GM12878 (cell line): Measurements from ENCODE around the gene PGBD5. TPM values are rescaled to one million over a fixed set of nuclear protein-coding genes. Genes with fewer than 3 reads are reported as not detected.

Source experiments
- ATAC-seq: fragments of 200-7000 bp; cut with Tn5 transposase; 3 replicates; pipeline ENCODE4 v1.9.1; 2020; ENCODE audit warnings: mild to moderate bottlenecking, moderate library complexity
- BruUV-seq: library from RNA; stranded (reverse); fragments of 400-500 nt; replicated peaks from 2 replicates; lab custom pipeline; 2021; lab: Mats Ljungman, UMichigan
- CTCF ChIA-PET: fragments of 300-600 bp; sonication (Branson Sonifier 250); formaldehyde crosslinking; extraction: SDS; loops from one replicate; lab custom pipeline; 2021; ENCODE audit warnings: inconsistent platforms; lab: Yijun Ruan, JAX
- POLR2A ChIA-PET: fragments of 350-600 bp; formaldehyde crosslinking; extraction: SDS; loops from one replicate; lab custom pipeline; 2021; ENCODE audit warnings: inconsistent platforms; lab: Charles Lee
- RAD21 ChIA-PET: fragments of 300-600 bp; sonication (Branson Sonifier 250); formaldehyde crosslinking; loops from one replicate; lab custom pipeline; 2023; ENCODE audit warnings: antibody characterized with exemption; ENCODE audit not compliant: unreplicated experiment; lab: Charles Lee
- SMC1A ChIA-PET: fragments of 300-600 bp; sonication (Branson Sonifier 250); formaldehyde crosslinking; loops from one replicate; lab custom pipeline; 2023; ENCODE audit not compliant: unreplicated experiment, uncharacterized antibody; lab: Charles Lee
- DNase-seq: peaks from one replicate; pipeline ENCODE4 v3.0.0-alpha.2; 2011; ENCODE audit warnings: low read depth, low spot score
- FAIRE-seq: peaks from 3 replicates; lab custom pipeline; 2011; peaks lifted over from hg19 to GRCh38; lab: Jason Lieb, UNC
- H2AFZ ChIP-seq: 2 replicates; pipeline ENCODE4 v1.6.0; 2011; ENCODE audit warnings: low read depth, low read length, control low read depth; ENCODE audit not compliant: control insufficient read depth
- H3K27ac ChIP-seq: 2 replicates; pipeline ENCODE4 v1.5.1; 2011; ENCODE audit warnings: control low read depth; ENCODE audit not compliant: control insufficient read depth, insufficient read depth
- H3K27me3 ChIP-seq, 2 experiments: replicated peaks in 1 of 2; 2 replicates each; pipeline versions ENCODE4 v1.6.0 to v1.6.1; 2011; ENCODE audit warnings: low read length in 1 of 2; ENCODE audit not compliant: control insufficient read depth in 2 of 2, insufficient read depth in 2 of 2
- H3K36me3 ChIP-seq, 2 experiments: 2 replicates each; pipeline ENCODE4 v1.5.1; 2011; ENCODE audit warnings: low read length in 1 of 2; ENCODE audit not compliant: control insufficient read depth in 2 of 2, insufficient read depth in 2 of 2
- H3K4me1 ChIP-seq: 2 replicates; pipeline ENCODE4 v1.6.1; 2011; ENCODE audit warnings: mild to moderate bottlenecking, low read length, moderate library complexity, mixed read lengths; ENCODE audit not compliant: control insufficient read depth, insufficient read depth
- H3K4me2 ChIP-seq: 2 replicates; pipeline ENCODE4 v1.6.0; 2011; ENCODE audit warnings: control low read depth; ENCODE audit not compliant: control insufficient read depth, insufficient read depth
- H3K4me3 ChIP-seq: fragments of 200-600 bp; sonication (generic); 2 replicates; pipeline ENCODE4 v1.5.1; 2016
- H3K79me2 ChIP-seq: 2 replicates; pipeline ENCODE4 v1.6.0; 2011; ENCODE audit warnings: low read length; ENCODE audit not compliant: control insufficient read depth, insufficient read depth
- H3K9ac ChIP-seq: 2 replicates; pipeline ENCODE4 v1.8.0; 2011; ENCODE audit warnings: low read length, control low read depth, mixed read lengths; ENCODE audit not compliant: control insufficient read depth, insufficient read depth
- H3K9me3 ChIP-seq: replicated peaks from 3 replicates; pipeline ENCODE4 v1.5.1; 2011; ENCODE audit warnings: mild to moderate bottlenecking, low read length; ENCODE audit not compliant: control insufficient read depth, insufficient read depth
- H4K20me1 ChIP-seq: 2 replicates; pipeline ENCODE4 v1.6.0; 2011; ENCODE audit not compliant: control insufficient read depth, insufficient read depth
- HSF1 ChIP-seq: fragments of 150-350 bp; IDR thresholded peaks from 2 replicates; pipeline ENCODE4 v1.6.1; 2014; ENCODE audit warnings: mild to moderate bottlenecking, low read depth, low read length
- JUND ChIP-seq: IDR thresholded peaks from 2 replicates; pipeline ENCODE4 v1.6.1; 2012; ENCODE audit warnings: low read depth, mild to moderate bottlenecking, low read length, improper control_type of control experiment, moderate library complexity
- KDM1A ChIP-seq: fragments of 200-600 bp; sonication (generic); IDR thresholded peaks from 2 replicates; pipeline ENCODE4 v1.6.1; 2016; ENCODE audit warnings: borderline replicate concordance
- RB1 ChIP-seq: fragments of 450-650 bp; formaldehyde crosslinking; IDR thresholded peaks from 2 replicates; pipeline ENCODE4 v1.6.1; 2017; ENCODE audit warnings: mild to moderate bottlenecking, borderline replicate concordance
- SIN3A ChIP-seq: IDR thresholded peaks from 2 replicates; pipeline ENCODE4 v1.6.1; 2012; ENCODE audit warnings: low read depth, low read length, improper control_type of control experiment
- WGBS: methylation state at CpG from one replicate; pipeline ENCODE4 v1.1.6; 2016; ENCODE audit warnings: low lambda C conversion rate; ENCODE audit not compliant: insufficient replicate concordance, insufficient coverage; ENCODE audit errors: missing lambda C conversion rate; 5-methylcytosine and 5-hydroxymethylcytosine counted together
- in situ Hi-C: fragments of 300-500 bp; cut with MboI; formaldehyde crosslinking; loops from 9 replicates; pipeline ENCODE4 v1.14.3; 2018; ENCODE audit warnings: mixed read lengths
- intact Hi-C: fragments of 100-400 bp; cut with micrococcal nuclease; formaldehyde crosslinking; loops from one replicate; pipeline ENCODE4 v1.14.2; 2022; ENCODE audit not compliant: unreplicated experiment
- polyA plus RNA-seq, 11 experiments: library from polyadenylated mRNA; depleted of rRNA in 4 of 11; unstranded in 6 of 11; stranded (reverse) in 5 of 11; fragments of >200 nt; fragmentation: Nextera tagmentation in 4 of 11; fragmentation: Illumina TruSeq in 1 of 11; extraction: Ambion mirVana in 4 of 11; extraction: Trizol in 1 of 11; gene quantifications; 1 replicate in 1 of 11; 2 replicates in 10 of 11; pipeline versions ENCODE4 v1.2.1 to v1.2.3, GENCODE V29; 2011 to 2016; ENCODE audit warnings: inconsistent platforms in 2 of 11, missing spikeins in 2 of 11, low read depth in 1 of 11
- total RNA-seq, 4 experiments: library from RNA; depleted of rRNA in 3 of 4; stranded (reverse); fragments of >200 nt in 3 of 4; fragmentation: Illumina TruSeq in 1 of 4; extraction: Trizol in 1 of 4; gene quantifications; 2 replicates each; pipeline versions ENCODE4 v1.2.1 to v1.2.3, GENCODE V29; 2013 to 2021

The PGBD5 gene
- total and polyA plus RNA-seq, 10 of the 15 experiments (the other 5 are each of a cell fraction or from before 2014, with no cell fraction given): 0.03 TPM; not detected in 9

- no peak overlapping the region for H2AFZ ChIP-seq
- no peak overlapping the region for H3K9ac ChIP-seq
- ATAC-seq (no peak), FAIRE-seq (no peak)
- in situ Hi-C loops (no loop called here), intact Hi-C loops (no loop called here)
- ChIA-PET CTCF (no interaction called here), SMC1A (no interaction called here), RAD21 (no interaction called here), POLR2A (no interaction called here)
- H3K4me1 ChIP-seq: no peaks in the 10 kb centered on the region
- BruUV-seq: no TSS peak
- no peaks in the 10 kb centered on the region; a peak in 1 of 4 replicates for H3K27me3 ChIP-seq
- H3K79me2 ChIP-seq: no peaks in the 10 kb centered on the region
- no peak overlapping the region for H3K27ac ChIP-seq
- H3K9me3 ChIP-seq: no peaks in the 10 kb centered on the region; the same call in 2 of the 3 replicates
- WGBS: 17% methylated on average over 6 of the region's 6 CpGs
- TF ChIP-seq RB1 (no peak), KDM1A (no peak), SIN3A (no peak), HSF1 (no peak)
- TF ChIP-seq, all 136 proteins: peak for 0
- Histone ChIP-seq H3K4me2 (no peak overlapping the region), H3K36me3 (no peaks in the 10 kb centered on the region), H4K20me1 (no peaks in the 10 kb centered on the region), H3K4me3 (no peak overlapping the region)
- DNase-seq: no peak
Measured at GRCh38 chr1:230356190-230356589, 69.9 kb downstream of the PGBD5 start.

GRCh38 chr1:230355594-230355993, 70.5 kb downstream of the PGBD5 start:
- no peaks in the 10 kb centered on the region for H3K36me3 ChIP-seq
- H4K20me1 ChIP-seq: no peaks in the 10 kb centered on the region
- CTCF ChIA-PET: no interaction called here
- ATAC-seq (no peak), DNase-seq (no peak)
- POLR2A ChIA-PET: no interaction called here
- H3K79me2 ChIP-seq: no peaks in the 10 kb centered on the region
- no peak overlapping the region for H3K27ac ChIP-seq
- in situ Hi-C loops: no loop called here
- intact Hi-C loops: no loop called here
- H3K9me3 ChIP-seq: no peaks in the 10 kb centered on the region
- WGBS: 14% methylated on average over 10 of the region's 10 CpGs
- no peak for TF ChIP-seq JUND
- TF ChIP-seq, all 136 proteins: peak for 0
- Histone ChIP-seq H2AFZ (no peak overlapping the region), H3K4me2 (no peak overlapping the region), H3K4me1 (no peaks in the 10 kb centered on the region), H3K4me3 (no peak overlapping the region), H3K9ac (no peak overlapping the region), H3K27me3 (peaks cover 0 to 3% of the 10 kb centered on the region in 2 experiments; a peak in 2 of 4 replicates)
- ChIA-PET RAD21 (no interaction called here), SMC1A (no interaction called here)
- no TSS peak for BruUV-seq
- FAIRE-seq: no peak
